ENCODE measurements around the gene DPF1. TPM values are rescaled to one million over a fixed set of nuclear protein-coding genes. Genes with fewer than 3 reads are reported as not detected.

Gene DPF1
- total RNA-seq, 2 experiments from 2014 or later, result 0.75 to 1.2 TPM

DNA sequence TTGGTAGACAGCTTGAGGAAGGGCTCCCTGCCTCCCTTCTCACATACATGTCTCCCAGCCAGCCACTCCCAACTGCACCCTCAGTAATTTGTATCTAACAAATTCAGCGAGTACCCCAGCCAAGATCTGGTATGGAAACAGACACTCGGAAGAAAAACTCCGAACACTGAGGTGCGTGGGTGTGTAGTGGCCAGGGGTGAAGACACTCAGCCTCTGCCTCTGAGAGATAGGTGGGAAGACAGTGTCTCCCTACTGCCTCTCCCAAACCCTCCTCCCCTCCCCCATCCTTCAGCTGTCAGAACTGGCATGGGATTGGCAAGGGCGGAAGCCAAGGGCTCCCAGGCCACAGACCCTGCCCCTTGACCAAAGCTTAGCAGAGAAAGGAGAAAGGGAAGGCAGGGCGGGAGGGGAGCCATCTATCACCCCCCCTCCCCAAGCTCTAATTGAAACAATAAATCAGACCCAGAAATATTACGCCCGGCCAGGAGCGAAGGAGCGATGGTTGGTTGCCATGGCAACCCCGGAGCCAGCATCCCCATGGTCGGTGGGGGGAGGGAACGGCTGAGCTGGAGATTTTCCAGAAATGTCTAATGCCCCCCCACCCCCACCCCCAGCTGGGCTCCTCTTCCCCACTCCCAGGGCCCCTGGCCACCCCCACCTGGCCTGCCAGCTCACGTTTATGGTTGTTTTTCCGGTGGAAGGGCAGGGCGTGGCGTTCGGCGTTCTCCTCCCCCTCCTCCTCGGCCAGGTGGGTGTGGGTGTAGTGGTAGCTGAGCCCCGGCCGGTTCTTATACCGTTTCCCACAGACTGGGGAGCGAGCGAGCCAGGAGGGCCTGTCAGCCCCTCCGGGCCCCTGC is 7.0 kb downstream of the DPF1 start:
- CTCF ChIA-PET, result interaction anchor here (0.6 to 2.0 kb wide), 2 partner anchors 10 to 97 kb away, joined by 3 to 5 read pairs; no protein-coding TSS in a partner anchor

DNA sequence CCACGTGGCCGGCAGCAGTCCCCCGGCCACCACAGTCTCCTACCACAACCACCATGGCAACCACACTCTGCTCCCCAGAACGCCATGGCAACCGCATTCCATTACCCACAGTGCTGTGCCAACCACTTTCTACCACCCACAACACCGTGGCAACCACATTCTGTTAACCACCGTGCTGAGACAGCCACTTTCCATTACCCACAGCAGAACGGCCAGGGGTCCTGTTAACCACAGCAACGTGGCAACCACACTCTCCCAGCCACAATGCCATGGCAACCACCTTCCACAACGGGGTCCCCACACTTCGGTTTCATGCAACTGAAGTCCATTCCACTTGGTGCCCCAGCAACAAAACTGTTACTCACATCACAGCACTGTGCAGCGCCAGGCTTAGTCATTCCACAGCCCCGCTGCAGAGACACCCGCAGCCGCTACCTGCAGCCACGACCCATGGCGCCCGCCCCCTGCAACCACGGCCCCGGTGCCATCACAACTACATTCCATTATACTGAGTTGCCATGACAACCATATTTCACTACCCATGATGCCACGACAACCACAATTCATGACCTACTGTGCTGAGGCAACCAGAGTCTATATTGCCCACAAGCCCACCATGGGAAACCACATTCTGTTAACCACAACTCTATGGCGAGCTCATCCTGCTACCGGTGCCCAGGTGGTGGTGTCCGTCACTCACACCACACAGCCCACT is 10.0 kb downstream of the DPF1 start:
- ChIA-PET POLR2A (no interaction called here), CTCF (interaction anchor here (1.5 kb wide), 1 partner anchor 311 kb away, joined by 3 read pairs; no protein-coding TSS in a partner anchor)
- Mint-ChIP-seq H3K27me3 (peaks cover 59% of the 10 kb centered on the region), H3K36me3 (peaks cover 5% of the 10 kb centered on the region), H3K27ac (peak overlapping the region; percentile 76), H3K4me1 (ENCODE audit: low read depth) (peaks cover 23% of the 10 kb centered on the region), H3K9me3 (no peaks in the 10 kb centered on the region), H3K4me3 (peak overlapping the region; percentile 65)
- intact Hi-C loops (cut with micrococcal nuclease), result no loop called here
- peak; percentile 87 for DNase-seq

More for the DNA sequence above, 7.0 kb downstream of the DPF1 start:
- DNase-seq, result no peak
- Mint-ChIP-seq H3K4me3 (no peak overlapping the region), H3K4me1 (ENCODE audit: low read depth) (peaks cover 14% of the 10 kb centered on the region), H3K9me3 (no peaks in the 10 kb centered on the region), H3K36me3 (peaks cover 5% of the 10 kb centered on the region), H3K27me3 (peaks cover 54% of the 10 kb centered on the region), H3K27ac (no peak overlapping the region)
- intact Hi-C loops (cut with micrococcal nuclease), result no loop called here
- POLR2A ChIA-PET, result no interaction called here

DNA sequence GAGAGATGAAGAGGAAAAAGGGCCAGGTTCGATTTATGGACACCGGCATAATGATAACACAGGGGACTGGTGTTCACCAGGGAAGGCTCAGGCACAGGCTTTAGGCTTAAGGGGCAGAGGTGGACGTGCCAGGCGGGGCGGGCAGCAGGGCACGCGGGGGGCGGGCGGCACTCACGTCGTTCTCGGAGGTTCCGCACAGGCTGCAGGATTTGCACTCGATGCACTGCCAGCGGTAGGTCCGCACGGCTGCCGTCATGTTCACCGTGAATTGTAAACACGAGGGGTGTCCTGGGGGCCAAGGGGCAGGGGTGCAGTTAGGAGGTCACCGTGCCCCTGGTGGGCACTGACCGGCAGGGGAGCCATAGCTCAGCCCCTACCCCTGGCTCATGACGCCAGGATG is 10.6 kb downstream of the DPF1 start:
- DNase-seq, result no peak
- CTCF ChIA-PET, result interaction anchor here (0.7 to 1.5 kb wide), 3 partner anchors 12 to 311 kb away, joined by 3 read pairs; no protein-coding TSS in a partner anchor
- Mint-ChIP-seq H3K9me3 (no peaks in the 10 kb centered on the region), H3K27me3 (peaks cover 59% of the 10 kb centered on the region), H3K4me3 (no peak overlapping the region), H3K4me1 (ENCODE audit: low read depth) (peaks cover 23% of the 10 kb centered on the region), H3K27ac (no peak overlapping the region), H3K36me3 (peaks cover 5% of the 10 kb centered on the region)
- POLR2A ChIA-PET, result no interaction called here
- intact Hi-C loops (cut with micrococcal nuclease), result no loop called here

DNA sequence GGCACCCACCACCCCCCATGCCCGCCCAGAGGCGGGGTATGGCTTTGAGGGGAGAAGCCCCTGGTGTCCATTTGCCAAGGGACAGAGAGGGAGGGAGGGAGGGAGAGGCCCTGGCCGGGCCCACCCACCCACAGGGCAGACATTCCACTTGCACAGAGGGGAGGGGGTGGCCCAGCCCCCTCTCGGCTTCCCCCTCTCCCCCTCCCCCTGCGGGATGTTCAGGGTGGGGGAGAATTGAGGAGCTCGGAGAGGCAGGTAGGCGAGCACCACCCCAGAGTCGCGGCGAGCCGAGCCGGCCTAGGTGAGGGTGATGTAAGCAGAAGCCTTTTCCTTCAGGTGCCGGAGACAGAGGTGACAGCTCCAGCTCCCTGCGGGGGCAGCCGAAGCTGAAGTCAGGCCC is 12.3 kb downstream of the DPF1 start:
- ChIA-PET POLR2A (no interaction called here), CTCF (no interaction called here)
- intact Hi-C loops (cut with micrococcal nuclease), result no loop called here
- Mint-ChIP-seq H3K4me1 (ENCODE audit: low read depth) (peaks cover 23% of the 10 kb centered on the region), H3K9me3 (no peaks in the 10 kb centered on the region), H3K27me3 (peaks cover 54% of the 10 kb centered on the region), H3K27ac (no peak overlapping the region), H3K4me3 (no peak overlapping the region), H3K36me3 (peaks cover 6% of the 10 kb centered on the region)
- DNase-seq, result no peak

DNA sequence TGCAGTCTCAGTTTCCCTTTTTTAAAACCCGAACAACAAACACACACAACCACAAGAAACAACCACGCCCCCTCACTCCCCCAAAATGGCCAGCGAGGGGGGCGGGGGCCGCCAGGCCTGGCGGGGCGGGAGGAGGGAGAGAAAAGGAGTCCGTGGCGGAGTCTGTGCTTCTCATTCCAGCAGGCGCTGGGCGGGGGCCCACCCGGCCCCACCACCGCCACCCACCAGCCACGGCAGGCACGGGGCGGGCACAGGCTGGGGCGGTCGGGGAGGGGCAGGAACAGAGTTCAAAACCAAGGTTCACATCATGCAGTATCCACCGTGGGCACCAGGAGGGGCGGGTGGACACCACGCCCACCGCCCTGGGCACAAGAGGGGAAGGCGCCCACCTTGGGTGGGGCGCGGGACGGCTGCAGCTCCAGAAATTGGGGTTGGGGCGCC is 12.9 kb downstream of the DPF1 start:
- peaks cover 6% of the 10 kb centered on the region for H3K36me3 Mint-ChIP-seq
- H3K4me1 Mint-ChIP-seq (ENCODE audit: low read depth), result peaks cover 23% of the 10 kb centered on the region
- ChIA-PET CTCF (no interaction called here), POLR2A (no interaction called here)
- H3K4me3 Mint-ChIP-seq, result no peak overlapping the region
- no peak overlapping the region for H3K27ac Mint-ChIP-seq
- H3K27me3 Mint-ChIP-seq, result peaks cover 50% of the 10 kb centered on the region
- no peaks in the 10 kb centered on the region for H3K9me3 Mint-ChIP-seq
- DNase-seq, result no peak
- intact Hi-C loops (cut with micrococcal nuclease), result no loop called here

DNA sequence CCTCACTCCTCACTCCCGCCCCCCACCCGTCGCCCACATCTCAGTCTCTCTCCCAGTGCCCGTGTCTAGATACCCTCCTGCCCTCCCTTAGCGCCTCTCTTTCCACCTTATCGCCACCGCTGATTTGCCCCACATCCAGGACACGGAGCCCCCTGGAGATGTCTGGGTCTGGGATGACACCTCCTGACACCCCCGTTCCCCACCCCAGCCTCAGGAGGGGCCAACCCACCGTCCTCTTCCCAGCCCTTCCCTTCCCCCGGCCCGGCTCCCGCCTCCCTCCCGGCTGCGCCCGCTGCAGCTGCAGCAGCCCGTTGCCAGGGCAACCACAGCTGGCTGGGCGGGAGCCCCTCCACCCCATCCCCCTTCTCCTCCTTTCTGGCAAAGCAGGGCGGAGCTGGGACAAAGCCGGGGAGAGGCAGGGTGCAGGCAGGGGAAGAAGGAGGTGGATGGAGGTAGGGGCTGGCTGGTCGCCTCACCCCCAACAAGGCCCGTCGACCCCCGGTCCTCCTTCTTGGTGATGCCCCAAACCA is 13.5 kb downstream of the DPF1 start:
- ChIA-PET CTCF (no interaction called here), POLR2A (no interaction called here)
- Mint-ChIP-seq H3K27ac (no peak overlapping the region), H3K4me1 (ENCODE audit: low read depth) (peaks cover 23% of the 10 kb centered on the region), H3K9me3 (no peaks in the 10 kb centered on the region), H3K4me3 (no peak overlapping the region), H3K36me3 (peaks cover 6% of the 10 kb centered on the region), H3K27me3 (peaks cover 45% of the 10 kb centered on the region)
- intact Hi-C loops (cut with micrococcal nuclease), result no loop called here
- DNase-seq, result no peak

DNA sequence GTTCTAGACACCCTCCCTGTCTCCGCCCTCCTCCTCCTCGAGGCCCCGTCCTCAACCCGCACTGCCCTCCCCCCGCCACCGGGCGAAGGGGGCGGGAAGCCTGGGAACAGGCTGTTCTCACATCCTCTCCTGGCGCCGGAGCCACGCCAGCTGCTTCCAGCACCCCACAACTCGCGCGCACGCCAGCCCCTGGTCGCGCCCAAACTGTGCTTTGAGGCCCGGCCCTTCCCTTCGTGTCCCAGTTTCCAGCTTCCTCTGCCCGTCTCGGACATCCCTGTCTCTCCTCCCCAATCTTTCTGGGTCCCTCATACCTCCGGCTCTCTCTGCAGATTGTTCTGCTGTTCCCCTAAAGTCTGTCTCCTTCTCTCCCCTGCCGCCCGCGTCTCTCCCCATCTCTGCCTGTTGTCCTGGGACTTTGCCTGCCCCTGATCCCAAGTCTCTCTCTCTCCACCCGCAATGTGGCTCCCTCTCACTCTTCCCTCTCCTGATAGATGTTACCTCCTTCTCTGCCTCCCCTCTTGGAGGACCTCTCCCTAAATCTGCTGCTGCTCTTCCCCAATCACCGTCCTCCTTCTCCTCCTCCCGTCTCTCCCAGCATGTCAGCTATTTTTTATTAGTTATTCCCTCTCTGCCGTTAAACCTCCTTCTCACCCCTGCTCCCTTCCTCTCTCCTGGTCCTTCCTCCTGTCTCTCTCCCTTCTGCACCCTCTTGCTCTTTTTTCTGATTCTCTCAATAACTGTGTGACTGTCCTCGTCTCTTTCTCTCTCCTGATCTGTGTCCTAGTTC is 14.2 kb downstream of the DPF1 start:
- Mint-ChIP-seq H3K4me1 (ENCODE audit: low read depth) (peaks cover 23% of the 10 kb centered on the region), H3K9me3 (no peaks in the 10 kb centered on the region), H3K27ac (no peak overlapping the region), H3K36me3 (peaks cover 6% of the 10 kb centered on the region), H3K27me3 (peaks cover 45% of the 10 kb centered on the region), H3K4me3 (no peak overlapping the region)
- POLR2A ChIA-PET, result no interaction called here
- CTCF ChIA-PET, result interaction anchor here (1.6 kb wide), 1 partner anchor 308 kb away, joined by 4 read pairs; no protein-coding TSS in a partner anchor
- no peak for DNase-seq
- intact Hi-C loops (cut with micrococcal nuclease), result no loop called here

DNA sequence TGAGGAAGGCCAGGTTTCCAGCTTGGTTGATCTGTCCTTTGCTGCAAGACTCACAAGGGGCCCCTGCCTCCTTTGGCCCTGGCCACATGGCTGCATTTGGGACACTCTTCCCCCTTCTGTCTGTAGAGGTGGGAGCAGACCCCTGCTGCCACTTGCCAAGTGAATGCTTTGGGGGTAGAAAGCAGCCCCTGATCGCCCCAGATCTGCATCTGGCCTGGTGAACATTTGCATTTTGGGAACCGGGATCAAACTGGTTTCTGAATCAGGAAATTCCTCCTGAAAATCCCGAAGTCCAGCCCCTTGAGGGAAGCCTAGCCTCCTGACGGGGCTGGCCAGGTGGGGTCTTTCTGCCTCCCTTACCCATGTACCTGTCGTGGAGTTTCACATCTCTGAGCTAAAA is 14.9 kb downstream of the DPF1 start:
- ChIA-PET POLR2A (no interaction called here), CTCF (interaction anchor here (1.6 kb wide), 1 partner anchor 307 kb away, joined by 4 read pairs; no protein-coding TSS in a partner anchor)

DNA sequence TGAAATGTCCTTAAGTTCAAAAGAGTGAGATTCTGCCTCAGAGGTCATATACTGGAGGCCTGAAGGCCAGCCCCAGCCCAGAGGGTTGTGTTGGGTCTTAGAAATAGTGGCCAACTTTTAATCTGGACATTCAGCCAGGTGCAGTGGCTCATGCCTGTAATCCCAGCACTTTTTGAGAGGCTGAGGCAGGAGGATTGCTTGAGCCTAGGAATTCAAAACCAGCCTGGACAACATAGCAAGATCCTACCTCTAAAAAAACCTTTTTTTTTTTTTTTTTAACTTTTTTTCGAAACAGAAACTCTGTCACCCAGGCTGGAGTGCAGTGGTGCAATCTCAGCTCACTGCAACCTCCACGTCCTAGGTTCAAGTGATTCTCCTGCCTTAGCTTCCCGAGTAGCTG is 15.5 kb downstream of the DPF1 start:
- Mint-ChIP-seq H3K4me1 (ENCODE audit: low read depth) (peaks cover 13% of the 10 kb centered on the region), H3K9me3 (no peaks in the 10 kb centered on the region)

More for the DNA sequence above, 14.9 kb downstream of the DPF1 start:
- intact Hi-C loops (cut with micrococcal nuclease), result no loop called here
- Mint-ChIP-seq H3K27me3 (peaks cover 40% of the 10 kb centered on the region), H3K27ac (no peak overlapping the region), H3K4me1 (ENCODE audit: low read depth) (peaks cover 18% of the 10 kb centered on the region), H3K36me3 (peaks cover 5% of the 10 kb centered on the region), H3K4me3 (no peak overlapping the region), H3K9me3 (no peaks in the 10 kb centered on the region)
- DNase-seq, result no peak

DNA sequence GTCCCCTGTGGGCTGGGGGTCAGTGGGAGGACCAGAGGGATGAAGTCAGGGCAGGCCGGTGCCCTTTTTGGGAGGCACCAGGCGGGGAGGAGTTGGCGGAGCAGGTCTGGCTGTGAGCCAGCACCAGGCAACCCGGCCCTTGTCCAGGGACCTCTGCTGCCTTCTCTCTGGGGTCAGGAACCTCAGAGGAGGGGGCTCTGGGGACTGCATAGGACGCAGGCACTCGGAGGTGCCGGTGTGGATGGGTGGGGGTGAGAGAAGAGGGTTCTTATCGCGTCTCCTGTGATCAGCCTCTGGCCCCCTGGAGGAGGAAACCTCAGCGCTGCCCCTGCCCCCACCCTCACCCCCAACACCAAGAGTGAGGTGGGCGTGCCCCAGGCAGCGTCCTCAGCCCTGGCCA is 16.5 kb downstream of the DPF1 start:
- DNase-seq, result no peak
- ChIA-PET CTCF (no interaction called here), POLR2A (no interaction called here)
- Mint-ChIP-seq H3K27ac (no peak overlapping the region), H3K27me3 (peaks cover 28% of the 10 kb centered on the region), H3K36me3 (peaks cover 6% of the 10 kb centered on the region), H3K9me3 (no peaks in the 10 kb centered on the region), H3K4me3 (no peak overlapping the region), H3K4me1 (ENCODE audit: low read depth) (peaks cover 9% of the 10 kb centered on the region)
- intact Hi-C loops (cut with micrococcal nuclease), result no loop called here

More for the DNA sequence above, 15.5 kb downstream of the DPF1 start:
- Mint-ChIP-seq H3K27ac (no peak overlapping the region), H3K4me3 (no peak overlapping the region), H3K36me3 (peaks cover 1% of the 10 kb centered on the region), H3K27me3 (peaks cover 36% of the 10 kb centered on the region)
- CTCF ChIA-PET, result interaction anchor here (1.6 kb wide), 1 partner anchor 307 kb away, joined by 4 read pairs; no protein-coding TSS in a partner anchor
- POLR2A ChIA-PET, result no interaction called here
- DNase-seq, result no peak
- intact Hi-C loops (cut with micrococcal nuclease), result no loop called here

DNA sequence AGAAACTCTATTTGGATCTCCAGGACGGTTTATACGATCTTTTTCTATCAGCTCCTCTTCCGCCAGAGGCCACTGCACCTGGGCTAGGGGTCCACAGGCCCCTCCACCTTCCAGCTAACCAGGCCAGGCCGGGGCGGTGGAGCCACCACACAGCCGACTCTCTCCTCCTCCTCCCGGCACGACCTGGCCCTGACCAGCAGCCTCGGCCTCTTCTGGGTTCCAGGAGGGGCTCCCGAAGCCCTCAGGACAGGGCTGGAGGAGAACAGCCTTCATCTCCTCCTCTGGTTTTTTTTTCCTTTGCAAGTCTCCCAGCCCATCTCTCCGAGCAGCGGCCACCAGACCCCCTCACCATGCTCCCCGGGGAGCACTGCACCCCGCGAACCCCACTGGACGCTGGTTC is 17.1 kb downstream of the DPF1 start:
- no peak overlapping the region for H3K4me3 Mint-ChIP-seq
- peaks cover 7% of the 10 kb centered on the region for H3K36me3 Mint-ChIP-seq
- H3K4me1 Mint-ChIP-seq (ENCODE audit: low read depth), result peaks cover 9% of the 10 kb centered on the region
- no peak for DNase-seq
- peaks cover 26% of the 10 kb centered on the region for H3K27me3 Mint-ChIP-seq
- H3K27ac Mint-ChIP-seq, result no peak overlapping the region
- intact Hi-C loops (cut with micrococcal nuclease), result no loop called here
- no peaks in the 10 kb centered on the region for H3K9me3 Mint-ChIP-seq
- POLR2A ChIA-PET, result no interaction called here
- CTCF ChIA-PET, result no interaction called here
